ENCODE data around the gene ITGB1BP2. TPM values are rescaled to one million over a fixed set of nuclear protein-coding genes. Genes with fewer than 3 reads are reported as not detected.
"Not testable (repeated sequence)": the region's sequence is repeated elsewhere in the genome, so short reads cannot be mapped to it uniquely, and the experiment has no call there.

ITGB1BP2 gene
- polyA plus RNA-seq (ENCODE audit: insufficient read length in 4 of 4), result 1 to 10 TPM in 2 of 4 donors, under 1 TPM in 2; 0.62 to 2.9 (median 1.9) TPM

GRCh38 chrX:71301195-71301924 lies at the start of gene ITGB1BP2:
ITGB1BP2 (plus strand) TSS chrX:71301750; CDS start chrX:71301807, 57 bp downstream.
- no peak for DNase-seq (ENCODE audit: low read depth in 4 of 4, low spot score in 2 of 4)

GRCh38 chrX:71252221-71252620 lies 49.3 kb upstream of the ITGB1BP2 start:
- no peak for DNase-seq (ENCODE audit: low read depth in 4 of 4, low spot score in 2 of 4)

- DNase-seq (ENCODE audit: low read depth in 4 of 4, low spot score in 2 of 4), result peak in 2 of 4 donors; percentile 23 to 34
These were observed 48.1 kb upstream of the ITGB1BP2 start for GRCh38 chrX:71253253-71254091.

- DNase-seq (ENCODE audit: low read depth in 4 of 4, low spot score in 2 of 4), result peak in 3 of 4 donors; percentile 21 to 73 (median 73)
These were observed 47.2 kb upstream of the ITGB1BP2 start, which contains the start of gene ZMYM3 for GRCh38 chrX:71254092-71254963. ZMYM3 (minus strand) TSS chrX:71254140; CDS start chrX:71253255, 885 bp downstream.

GRCh38 chrX:71256051-71256450 lies 45.5 kb upstream of the ITGB1BP2 start:
- DNase-seq (ENCODE audit: low read depth in 4 of 4, low spot score in 2 of 4), result no peak

- DNase-seq (ENCODE audit: low read depth in 4 of 4, low spot score in 2 of 4), result no peak
These were observed 44.7 kb upstream of the ITGB1BP2 start for GRCh38 chrX:71256856-71257255.

- not testable (repeated sequence) for DNase-seq (ENCODE audit: low read depth in 4 of 4, low spot score in 2 of 4)
These were observed 32.9 kb upstream of the ITGB1BP2 start for GRCh38 chrX:71268624-71269023.

GRCh38 chrX:71269801-71270395 lies 31.7 kb upstream of the ITGB1BP2 start:
- no peak for DNase-seq (ENCODE audit: low read depth in 4 of 4, low spot score in 2 of 4)

GRCh38 chrX:71272313-71272712 lies 29.2 kb upstream of the ITGB1BP2 start:
- not testable (repeated sequence) for DNase-seq (ENCODE audit: low read depth in 4 of 4, low spot score in 2 of 4)

- not testable (repeated sequence) for DNase-seq (ENCODE audit: low read depth in 4 of 4, low spot score in 2 of 4)
These were observed 20.2 kb upstream of the ITGB1BP2 start for GRCh38 chrX:71281300-71281699.

GRCh38 chrX:71282514-71283402 lies 18.8 kb upstream of the ITGB1BP2 start:
- peak in 3 of 4 donors; percentile 7 to 13 (median 11) for DNase-seq (ENCODE audit: low read depth in 4 of 4, low spot score in 2 of 4)

GRCh38 chrX:71283403-71284143 lies 18.0 kb upstream of the ITGB1BP2 start, which contains the start of gene NONO:
NONO (plus strand) TSS chrX:71283635; CDS start chrX:71290638, 7,003 bp downstream.
- peak; percentile 89 to 96 (median 92) for DNase-seq (ENCODE audit: low read depth in 4 of 4, low spot score in 2 of 4)

- no peak for DNase-seq (ENCODE audit: low read depth in 4 of 4, low spot score in 2 of 4)
These were observed 15.6 kb upstream of the ITGB1BP2 start for GRCh38 chrX:71285929-71286328.

- DNase-seq (ENCODE audit: low read depth in 4 of 4, low spot score in 2 of 4), result no peak
These were observed 10.2 kb upstream of the ITGB1BP2 start for GRCh38 chrX:71291381-71291780.

GRCh38 chrX:71292669-71293365 lies 8.7 kb upstream of the ITGB1BP2 start:
- no peak for DNase-seq (ENCODE audit: low read depth in 4 of 4, low spot score in 2 of 4)

GRCh38 chrX:71296806-71297205 lies 4.7 kb upstream of the ITGB1BP2 start:
- no peak for DNase-seq (ENCODE audit: low read depth in 4 of 4, low spot score in 2 of 4)

- DNase-seq (ENCODE audit: low read depth in 4 of 4, low spot score in 2 of 4), result no peak
These were observed 3.4 kb upstream of the ITGB1BP2 start for GRCh38 chrX:71298119-71298518.

- DNase-seq (ENCODE audit: low read depth in 4 of 4, low spot score in 2 of 4), result not testable (repeated sequence)
These were observed 1.5 kb upstream of the ITGB1BP2 start for GRCh38 chrX:71300064-71300463.

All from left renal cortex interstitium (tissue), 4 donors.